H9 (cell line): ENCODE measurements around the gene ST6GALNAC3. TPM values are rescaled to one million over a fixed set of nuclear protein-coding genes. Genes with fewer than 3 reads are reported as not detected.

Experiments used
- DNase-seq: peaks from one replicate; pipeline ENCODE4 v3.0.0-alpha.2; 2017
- H2AFZ ChIP-seq: one replicate; pipeline ENCODE4 v1.6.1; 2013; ENCODE audit warnings: mild to moderate bottlenecking, low read length, control low read depth, moderate library complexity
- H2AK5ac ChIP-seq: 2 replicates; pipeline ENCODE4 v1.6.1; 2013; ENCODE audit warnings: low read length, control low read depth, mixed read lengths; ENCODE audit not compliant: insufficient read length
- H2BK120ac ChIP-seq: one replicate; pipeline ENCODE4 v1.6.1; 2013; ENCODE audit warnings: low read depth, mild to moderate bottlenecking, low read length, control low read depth, inconsistent platforms; ENCODE audit not compliant: poor library complexity, severe bottlenecking
- H2BK12ac ChIP-seq: 2 replicates; pipeline ENCODE4 v1.6.1; 2013; ENCODE audit warnings: low read length, control low read depth, mixed read lengths, low read depth; ENCODE audit not compliant: insufficient read length
- H2BK15ac ChIP-seq: 2 replicates; pipeline ENCODE4 v1.6.1; 2013; ENCODE audit warnings: low read depth, low read length, control low read depth
- H2BK20ac ChIP-seq: one replicate; pipeline ENCODE4 v1.6.1; 2013; ENCODE audit warnings: low read depth, mild to moderate bottlenecking, low read length, control low read depth, inconsistent platforms; ENCODE audit not compliant: poor library complexity, severe bottlenecking
- H2BK5ac ChIP-seq: 2 replicates; pipeline ENCODE4 v1.6.1; 2013; ENCODE audit warnings: low read length, control low read depth, mixed read lengths; ENCODE audit not compliant: insufficient read length
- H3K14ac ChIP-seq: 2 replicates; pipeline ENCODE4 v1.6.1; 2013; ENCODE audit warnings: low read length, control low read depth; ENCODE audit not compliant: insufficient read depth
- H3K18ac ChIP-seq: 2 replicates; pipeline ENCODE4 v1.6.1; 2013; ENCODE audit warnings: low read depth, mild to moderate bottlenecking, mixed read lengths, low read length, control low read depth; ENCODE audit not compliant: insufficient read length
- H3K23ac ChIP-seq: 2 replicates; pipeline ENCODE4 v1.6.1; 2013; ENCODE audit warnings: low read length, control low read depth, mixed read lengths, low read depth; ENCODE audit not compliant: insufficient read length
- H3K23me2 ChIP-seq: 2 replicates; pipeline ENCODE4 v1.6.1; 2013; ENCODE audit warnings: low read depth, mild to moderate bottlenecking, mixed read lengths, low read length, control low read depth; ENCODE audit not compliant: insufficient read length, poor library complexity, severe bottlenecking
- H3K27ac ChIP-seq: 2 replicates; pipeline ENCODE4 v1.5.1; 2013; ENCODE audit warnings: low read length, control low read depth, mixed read lengths, low read depth; ENCODE audit not compliant: insufficient read length
- H3K27me3 ChIP-seq: 2 replicates; pipeline ENCODE4 v1.6.1; 2013; ENCODE audit warnings: low read length, control low read depth, inconsistent platforms; ENCODE audit not compliant: insufficient read depth
- H3K4ac ChIP-seq: 2 replicates; pipeline ENCODE4 v1.6.1; 2013; ENCODE audit warnings: low read depth, mild to moderate bottlenecking, control low read depth, inconsistent platforms, low read length, moderate library complexity
- H3K4me1 ChIP-seq: 2 replicates; pipeline ENCODE4 v1.6.1; 2013; ENCODE audit warnings: low read length, control low read depth, inconsistent platforms; ENCODE audit not compliant: insufficient read depth
- H3K4me2 ChIP-seq: 2 replicates; pipeline ENCODE4 v1.6.1; 2013; ENCODE audit warnings: low read length, control low read depth, mixed read lengths; ENCODE audit not compliant: insufficient read length, insufficient read depth
- H3K56ac ChIP-seq: 2 replicates; pipeline ENCODE4 v1.6.1; 2013; ENCODE audit warnings: low read depth, mild to moderate bottlenecking, mixed read lengths, low read length, control low read depth; ENCODE audit not compliant: insufficient read length
- H3K79me1 ChIP-seq: 2 replicates; pipeline ENCODE4 v1.6.1; 2013; ENCODE audit warnings: low read depth, mild to moderate bottlenecking, moderate library complexity, low read length, control low read depth, inconsistent platforms; ENCODE audit not compliant: insufficient read depth, poor library complexity, severe bottlenecking
- H3K79me2 ChIP-seq: 2 replicates; pipeline ENCODE4 v1.6.1; 2013; ENCODE audit warnings: low read length, control low read depth, inconsistent platforms; ENCODE audit not compliant: insufficient read depth
- H3K9ac ChIP-seq: 2 replicates; pipeline ENCODE4 v1.6.1; 2013; ENCODE audit warnings: low read length, control low read depth, mixed read lengths; ENCODE audit not compliant: insufficient read length; ENCODE audit errors: extremely low read depth
- H3K9me3 ChIP-seq: one replicate; pipeline ENCODE4 v1.6.1; 2013; ENCODE audit warnings: low read depth, low read length, inconsistent platforms; ENCODE audit not compliant: control insufficient read depth
- H3T11ph ChIP-seq: one replicate; pipeline ENCODE4 v1.6.1; 2013; ENCODE audit warnings: mild to moderate bottlenecking, low read length, control low read depth, inconsistent platforms
- H4K20me1 ChIP-seq: one replicate; pipeline ENCODE4 v1.6.1; 2013; ENCODE audit not compliant: control insufficient read depth, insufficient read length, insufficient read depth
- H4K5ac ChIP-seq: 2 replicates; pipeline ENCODE4 v1.6.1; 2013; ENCODE audit warnings: low read depth, mild to moderate bottlenecking, mixed read lengths, low read length, control low read depth; ENCODE audit not compliant: insufficient read length
- H4K8ac ChIP-seq: replicated peaks from 2 replicates; pipeline ENCODE4 v1.6.1; 2013; ENCODE audit warnings: low read length, control low read depth, mixed read lengths, low read depth; ENCODE audit not compliant: insufficient read length
- H4K91ac ChIP-seq: 2 replicates; pipeline ENCODE4 v1.6.1; 2013; ENCODE audit warnings: low read depth, mild to moderate bottlenecking, moderate library complexity, mixed read lengths, low read length, control low read depth; ENCODE audit not compliant: insufficient read length
- H3K27ac Mint-ChIP-seq, 3 experiments: 2 replicates in 2 of 3; 3 replicates in 1 of 3; pipeline ENCODE4 v1.8.0; 2020 to 2021; ENCODE audit warnings: mixed read lengths in 3 of 3, mild to moderate bottlenecking in 1 of 3, moderate library complexity in 1 of 3
- H3K27me3 Mint-ChIP-seq: 2 replicates; pipeline ENCODE4 v1.8.0; 2021; ENCODE audit warnings: low read depth, mild to moderate bottlenecking, moderate library complexity, mixed read lengths
- H3K36me3 Mint-ChIP-seq, 3 experiments: 2 replicates in 2 of 3; 3 replicates in 1 of 3; pipeline ENCODE4 v1.8.0; 2020 to 2021; ENCODE audit warnings: low read depth in 3 of 3, mixed read lengths in 3 of 3; ENCODE audit not compliant: insufficient read depth in 1 of 3
- H3K4me1 Mint-ChIP-seq, 2 experiments: 2 replicates each; pipeline ENCODE4 v1.8.0; 2020; ENCODE audit warnings: mixed read lengths in 2 of 2
- H3K4me3 Mint-ChIP-seq, 2 experiments: 2 replicates in 1 of 2; 3 replicates in 1 of 2; pipeline ENCODE4 v1.8.0; 2020 to 2021; ENCODE audit warnings: mild to moderate bottlenecking in 2 of 2, mixed read lengths in 2 of 2, moderate library complexity in 1 of 2
- H3K9me3 Mint-ChIP-seq, 2 experiments: 2 replicates in 1 of 2; 3 replicates in 1 of 2; pipeline ENCODE4 v1.8.0; 2020; ENCODE audit warnings: mild to moderate bottlenecking in 2 of 2, mixed read lengths in 2 of 2, moderate library complexity in 1 of 2
- CTCF ChIP-seq: fragments of 200-600 bp; sonication (generic); conservative IDR thresholded peaks from 3 replicates; pipeline ENCODE4 v1.8.0; 2021; ENCODE audit warnings: antibody characterized with exemption, mild to moderate bottlenecking
- WGBS: extraction: QIAGEN DNeasy Blood & Tissue Kit; methylation state at CpG from one replicate; pipeline ENCODE4 v1.1.7; 2013; ENCODE audit warnings: missing lambda C conversion rate, low lambda C conversion rate, mixed read lengths; ENCODE audit not compliant: insufficient read length; ENCODE audit errors: extremely low coverage; 5-methylcytosine and 5-hydroxymethylcytosine counted together
- total RNA-seq: library from RNA; stranded (reverse); gene quantifications from 2 replicates; pipeline ENCODE4 v1.2.1, GENCODE V29; 2021

Gene ST6GALNAC3
- total RNA-seq, 1 experiment from 2014 or later = 11.2 TPM

GRCh38 chr1:76130992-76131391 lies 56.4 kb downstream of the ST6GALNAC3 start:
- TF ChIP-seq CTCF = no peak
- no peak overlapping the region for H3K4me3 Mint-ChIP-seq
- Histone ChIP-seq H3K4ac (no peak overlapping the region), H2BK5ac (no peak overlapping the region), H4K5ac (no peak overlapping the region), H3K4me1 (no peaks in the 10 kb centered on the region), H2BK20ac (no peak overlapping the region), H3K27ac (no peak overlapping the region), H3T11ph (no peak overlapping the region), H3K27me3 (no peaks in the 10 kb centered on the region), H2BK120ac (no peak overlapping the region), H2BK12ac (no peak overlapping the region), H4K20me1 (no peaks in the 10 kb centered on the region), H4K8ac (no peak overlapping the region), H3K23me2 (no peaks in the 10 kb centered on the region), H3K79me2 (no peaks in the 10 kb centered on the region), H3K23ac (no peak overlapping the region), H3K9me3 (no peaks in the 10 kb centered on the region), H4K91ac (no peak overlapping the region), H3K4me2 (no peak overlapping the region), H3K79me1 (no peaks in the 10 kb centered on the region), H3K14ac (no peak overlapping the region), H2BK15ac (no peak overlapping the region), H3K56ac (no peak overlapping the region), H2AFZ (no peak overlapping the region), H2AK5ac (no peak overlapping the region), H3K9ac (no peak overlapping the region), H3K18ac (no peak overlapping the region)
- no peak overlapping the region for H3K27ac Mint-ChIP-seq
- peaks cover 10 to 13% (median 11%) of the 10 kb centered on the region in 3 experiments; a peak in 6 of 7 replicates for H3K36me3 Mint-ChIP-seq
- no CpG with 5 or more reads among the region's 4 CpGs for WGBS
- H3K9me3 Mint-ChIP-seq = no peaks in the 10 kb centered on the region
- H3K4me1 Mint-ChIP-seq = peaks cover 6 to 11% of the 10 kb centered on the region in 2 experiments
- DNase-seq = no peak
- no peaks in the 10 kb centered on the region for H3K27me3 Mint-ChIP-seq
